Activated CD8-positive, alpha-beta memory T cell treated with anti-CD3 and anti-CD28 coated beads, Interleukin-2, amount 10 ng/mL, durations not matched to agents 7 days and 5 days (primary cell): Measurements from ENCODE around the gene NEK4. TPM values are rescaled to one million over a fixed set of nuclear protein-coding genes. Genes with fewer than 3 reads are reported as not detected.
"Not testable (repeated sequence)": the region's sequence is repeated elsewhere in the genome, so short reads cannot be mapped to it uniquely, and the experiment has no call there.

Source experiments
- ATAC-seq: fragments of 150-1000 bp; cut with Tn5 transposase; one replicate; pipeline ENCODE4 v1.10.0; 2021; ENCODE audit warnings: moderate library complexity
- CTCF ChIA-PET: fragments of 350-600 bp; sonication (Branson Sonifier 250); formaldehyde crosslinking; loops from one replicate; lab custom pipeline; 2021; ENCODE audit warnings: antibody characterized with exemption; lab: Charles Lee
- DNase-seq: peaks from one replicate; pipeline ENCODE4 v3.0.0-alpha.2; 2020
- H3K27ac Mint-ChIP-seq: one replicate; pipeline ENCODE4 v1.8.0; 2021; ENCODE audit warnings: mild to moderate bottlenecking, mixed read lengths
- H3K27me3 Mint-ChIP-seq: one replicate; pipeline ENCODE4 v1.8.0; 2021; ENCODE audit warnings: mixed read lengths
- H3K36me3 Mint-ChIP-seq: one replicate; pipeline ENCODE4 v1.8.0; 2021; ENCODE audit warnings: mild to moderate bottlenecking, mixed read lengths
- H3K4me1 Mint-ChIP-seq: one replicate; pipeline ENCODE4 v1.8.0; 2021; ENCODE audit warnings: mixed read lengths
- H3K4me3 Mint-ChIP-seq: one replicate; pipeline ENCODE4 v1.8.0; 2021; ENCODE audit warnings: mild to moderate bottlenecking, moderate library complexity, mixed read lengths
- H3K9me3 Mint-ChIP-seq: one replicate; pipeline ENCODE4 v1.8.0; 2022; ENCODE audit warnings: low read depth, mixed read lengths
- total RNA-seq, 2 experiments: library from RNA; stranded (reverse); gene quantifications; one replicate each; pipeline ENCODE4 v1.2.3, GENCODE V29; 2021

The NEK4 gene
- total RNA-seq, 2 experiments from 2014 or later, result 26.7 to 27.9 TPM

DNA sequence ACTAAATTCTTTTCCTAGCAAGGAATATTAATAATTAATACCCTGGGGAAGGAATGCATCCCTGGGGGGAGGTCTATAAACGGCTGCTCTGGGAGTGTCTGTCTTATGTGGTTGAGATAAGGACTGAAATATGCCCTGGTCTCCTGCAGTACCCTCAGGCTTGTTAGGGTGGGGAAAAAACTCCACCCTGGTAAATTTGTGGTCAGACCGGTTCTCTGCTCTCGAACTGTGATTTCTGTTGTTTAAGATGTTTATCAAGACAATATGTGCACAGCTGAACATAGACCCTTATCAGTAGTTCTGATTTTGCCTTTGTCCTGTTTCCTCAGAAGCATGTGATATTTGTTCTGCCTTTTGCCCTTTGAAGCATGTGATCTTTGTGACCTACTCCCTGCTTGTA is 42.0 kb downstream of the NEK4 start:
- peaks cover 30% of the 10 kb centered on the region for H3K9me3 Mint-ChIP-seq
- CTCF ChIA-PET, H3K4me1 Mint-ChIP-seq, DNase-seq, H3K4me3 Mint-ChIP-seq, ATAC-seq, H3K27me3 Mint-ChIP-seq, H3K27ac Mint-ChIP-seq: not testable (repeated sequence)
- peaks cover 54% of the 10 kb centered on the region for H3K36me3 Mint-ChIP-seq

DNA sequence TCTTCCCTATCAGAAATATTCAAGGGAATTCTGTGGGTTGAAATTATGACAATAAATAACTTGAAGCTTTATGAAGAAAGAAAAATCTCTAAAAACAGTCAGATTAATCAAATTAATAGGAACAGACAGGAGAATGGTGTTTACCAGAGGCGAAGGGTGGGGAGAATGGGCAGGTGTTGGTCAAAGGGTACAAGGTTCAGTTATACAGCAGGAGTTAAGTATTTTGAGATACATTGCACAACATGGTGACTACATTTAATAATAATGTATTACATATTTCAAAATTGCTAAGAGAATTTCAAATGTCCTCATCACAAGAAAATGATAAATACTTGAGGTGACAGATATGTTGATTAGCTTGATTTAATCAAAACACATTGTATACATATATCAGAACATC is 46.2 kb downstream of the NEK4 start:
- Mint-ChIP-seq H3K4me3 (no peak overlapping the region), H3K27me3 (no peaks in the 10 kb centered on the region), H3K4me1 (peaks cover 22% of the 10 kb centered on the region), H3K9me3 (peaks cover 9% of the 10 kb centered on the region), H3K36me3 (peaks cover 24% of the 10 kb centered on the region), H3K27ac (no peak overlapping the region)
- DNase-seq (no peak), ATAC-seq (no peak)
- CTCF ChIA-PET, result interaction anchor here (1.3 kb wide), 1 partner anchor 16 kb away, joined by 3 read pairs; no protein-coding TSS in a partner anchor

DNA sequence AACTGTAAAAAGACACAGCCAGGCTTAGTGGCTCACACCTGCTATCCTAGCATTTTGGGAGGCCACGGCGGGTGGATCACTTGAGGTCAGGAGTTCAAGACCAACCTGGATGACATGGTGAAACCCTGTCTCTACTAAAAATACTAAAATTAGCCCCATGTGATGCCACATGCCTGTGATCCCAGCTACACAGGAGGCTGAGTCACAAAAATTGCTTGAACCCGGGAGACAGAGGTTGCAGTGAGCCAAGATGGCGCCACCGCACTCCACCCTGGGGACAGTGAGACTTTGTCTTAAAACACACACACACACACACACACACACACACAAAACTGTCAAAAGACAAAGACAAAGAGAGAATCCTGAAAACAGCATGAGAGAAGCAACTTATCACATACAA is 46.8 kb downstream of the NEK4 start:
- Mint-ChIP-seq H3K27ac (no peak overlapping the region), H3K4me1 (peaks cover 22% of the 10 kb centered on the region), H3K4me3 (no peak overlapping the region), H3K9me3 (peaks cover 6% of the 10 kb centered on the region), H3K27me3 (no peaks in the 10 kb centered on the region), H3K36me3 (peaks cover 24% of the 10 kb centered on the region)
- ATAC-seq (no peak), DNase-seq (no peak)
- CTCF ChIA-PET, result no interaction called here

DNA sequence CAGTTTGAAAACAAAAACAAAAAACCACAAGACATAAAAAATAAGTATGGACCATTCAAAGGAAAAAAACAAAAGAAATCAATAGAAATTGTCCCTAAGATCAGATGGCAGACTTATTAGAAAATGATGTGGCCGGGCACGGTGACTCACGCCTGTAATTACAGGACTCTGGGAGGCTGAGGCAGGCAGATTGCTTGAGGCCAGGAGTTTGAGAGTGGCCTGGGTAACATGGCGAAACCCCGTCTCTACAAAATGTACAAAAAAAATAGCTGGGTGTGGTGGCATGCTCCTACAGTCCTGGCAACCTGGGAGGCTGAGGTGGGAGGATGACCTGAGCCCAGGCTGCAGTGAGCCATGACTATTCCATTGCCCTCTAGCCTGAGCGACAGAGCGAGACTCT is 48.2 kb downstream of the NEK4 start:
- CTCF ChIA-PET, result no interaction called here
- Mint-ChIP-seq H3K4me1 (peaks cover 25% of the 10 kb centered on the region), H3K36me3 (peaks cover 22% of the 10 kb centered on the region), H3K4me3 (no peak overlapping the region), H3K9me3 (peaks cover 2% of the 10 kb centered on the region), H3K27ac (no peak overlapping the region), H3K27me3 (no peaks in the 10 kb centered on the region)
- no peak for ATAC-seq
- no peak for DNase-seq

DNA sequence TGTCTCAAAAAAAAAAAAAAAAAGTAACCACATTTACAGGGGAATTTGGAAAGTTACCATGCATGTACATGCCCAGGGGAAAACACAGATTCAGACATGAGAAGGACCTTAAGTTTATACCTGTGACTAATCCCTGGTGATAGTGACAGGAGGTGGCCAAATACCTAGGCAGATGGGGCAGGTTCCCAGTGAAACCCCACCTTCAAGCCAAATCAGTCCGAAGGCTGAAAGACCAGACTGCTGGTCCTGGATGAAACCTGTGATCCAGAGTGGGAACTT is 49.1 kb downstream of the NEK4 start:
- peaks cover 19% of the 10 kb centered on the region for H3K36me3 Mint-ChIP-seq
- peaks cover 25% of the 10 kb centered on the region for H3K4me1 Mint-ChIP-seq
- peak overlapping the region; percentile 40 for H3K27ac Mint-ChIP-seq
- DNase-seq (no peak), ATAC-seq (no peak)
- no peak overlapping the region for H3K4me3 Mint-ChIP-seq
- peaks cover 2% of the 10 kb centered on the region for H3K9me3 Mint-ChIP-seq
- H3K27me3 Mint-ChIP-seq, result no peaks in the 10 kb centered on the region
- CTCF ChIA-PET, result interaction anchor here (1.0 kb wide), 1 partner anchor 22 kb away, joined by 3 read pairs; no protein-coding TSS in a partner anchor

DNA sequence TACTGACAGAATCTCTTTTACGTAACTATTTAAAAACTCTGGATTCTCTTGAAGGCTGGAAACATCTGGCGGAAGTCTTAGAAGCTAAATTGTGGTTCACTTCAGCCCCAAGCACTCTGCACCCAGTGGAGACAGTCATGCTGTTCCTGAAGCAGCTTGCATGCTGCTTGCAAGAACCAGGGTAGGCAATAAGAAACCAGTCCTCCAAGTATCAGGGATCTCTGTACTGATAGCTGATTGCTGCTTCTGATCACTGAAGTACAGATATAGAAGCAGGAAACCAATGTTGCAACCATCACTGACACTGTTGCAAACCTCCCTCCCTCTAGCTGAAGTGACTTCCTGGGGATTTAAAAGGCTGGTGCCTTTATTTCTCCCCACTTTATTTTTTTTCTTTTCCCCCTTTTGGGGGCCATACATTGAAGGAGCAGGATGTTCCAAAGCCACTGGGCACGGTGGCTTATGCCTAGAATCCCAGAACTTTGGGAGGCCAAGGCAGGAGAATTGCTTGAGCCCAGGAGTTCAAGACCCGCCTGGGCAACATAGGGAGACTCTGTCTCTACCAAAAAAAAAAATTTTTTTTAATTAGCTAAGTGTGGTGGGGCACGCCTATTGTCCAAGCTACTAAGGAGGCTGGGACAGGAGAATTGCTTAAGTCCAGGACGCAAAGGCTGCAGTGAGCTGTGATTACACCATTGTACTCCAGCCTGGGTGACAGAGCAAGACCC is 49.6 kb downstream of the NEK4 start:
- CTCF ChIA-PET, result interaction anchor here (1.0 to 1.8 kb wide), 4 partner anchors 13 to 174 kb away, joined by 3 to 9 read pairs (median 3); no protein-coding TSS in a partner anchor

DNA sequence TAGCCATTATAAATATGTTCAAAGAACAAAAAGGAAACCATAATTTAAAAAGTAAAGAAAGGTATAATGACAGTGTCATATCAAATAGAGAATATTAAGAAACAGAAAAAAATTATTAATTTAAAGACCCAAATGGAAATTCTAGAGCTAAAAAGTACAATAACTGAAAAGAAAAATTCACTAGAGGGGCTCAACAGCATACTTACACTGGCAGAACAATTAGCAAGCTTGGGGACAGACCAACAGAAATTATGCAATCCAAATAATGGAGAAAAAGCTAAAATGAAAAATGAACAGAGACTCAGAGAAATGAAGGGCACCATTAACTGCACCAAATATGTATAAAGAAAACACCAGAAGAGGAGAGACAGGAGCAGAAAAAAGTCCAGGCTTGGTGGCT is 51.1 kb downstream of the NEK4 start:
- Mint-ChIP-seq H3K27ac (no peak overlapping the region), H3K4me1 (peaks cover 25% of the 10 kb centered on the region), H3K4me3 (no peak overlapping the region), H3K9me3 (peaks cover 2% of the 10 kb centered on the region), H3K36me3 (peaks cover 16% of the 10 kb centered on the region), H3K27me3 (no peaks in the 10 kb centered on the region)
- DNase-seq (no peak), ATAC-seq (no peak)
- CTCF ChIA-PET, result interaction anchor here (1.5 to 1.8 kb wide), 3 partner anchors 12 to 119 kb away, joined by 3 to 9 read pairs (median 3); no protein-coding TSS in a partner anchor

More for the DNA sequence above, 49.6 kb downstream of the NEK4 start:
- Mint-ChIP-seq H3K36me3 (peaks cover 19% of the 10 kb centered on the region), H3K9me3 (peaks cover 2% of the 10 kb centered on the region), H3K27ac (peak overlapping the region; percentile 74), H3K4me3 (peak overlapping the region; percentile 14), H3K4me1 (peaks cover 25% of the 10 kb centered on the region), H3K27me3 (no peaks in the 10 kb centered on the region)
- DNase-seq, result peak; percentile 58
- ATAC-seq, result peak; percentile 82

DNA sequence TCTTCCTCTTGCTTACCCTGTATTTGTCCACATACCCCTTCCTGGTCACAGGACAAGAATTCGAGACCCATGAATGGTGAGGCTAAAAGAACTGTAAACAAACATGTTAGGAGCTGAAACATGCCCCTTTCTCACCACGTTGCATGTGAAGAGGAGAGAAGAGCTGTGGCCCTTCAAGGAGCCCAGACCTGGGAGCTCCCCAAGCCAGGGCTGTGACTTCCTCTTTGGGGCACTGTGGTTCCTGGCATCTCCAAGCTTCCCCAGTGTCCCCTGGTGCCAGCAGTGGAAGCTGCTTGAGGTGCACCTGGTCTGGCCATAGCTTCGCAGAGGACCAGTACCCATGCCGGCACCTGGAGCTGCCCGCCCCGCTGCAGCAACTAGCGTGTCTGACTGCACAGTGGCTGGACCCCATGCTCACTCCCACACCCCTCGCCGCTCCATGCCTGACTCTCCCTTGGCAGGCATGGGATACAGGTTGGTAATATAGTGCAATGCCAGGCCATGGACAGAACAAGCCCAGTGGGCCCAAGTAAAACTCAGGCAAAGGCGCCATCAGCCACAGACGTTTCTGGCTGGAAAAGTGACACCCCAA is 54.9 kb downstream of the NEK4 start:
- DNase-seq, result no peak
- no peaks in the 10 kb centered on the region for H3K27me3 Mint-ChIP-seq
- peaks cover 2% of the 10 kb centered on the region for H3K9me3 Mint-ChIP-seq
- H3K4me3 Mint-ChIP-seq, result no peak overlapping the region
- ATAC-seq, result no peak
- no peak overlapping the region for H3K27ac Mint-ChIP-seq
- peaks cover 13% of the 10 kb centered on the region for H3K4me1 Mint-ChIP-seq
- H3K36me3 Mint-ChIP-seq, result peaks cover 15% of the 10 kb centered on the region
- CTCF ChIA-PET, result no interaction called here

DNA sequence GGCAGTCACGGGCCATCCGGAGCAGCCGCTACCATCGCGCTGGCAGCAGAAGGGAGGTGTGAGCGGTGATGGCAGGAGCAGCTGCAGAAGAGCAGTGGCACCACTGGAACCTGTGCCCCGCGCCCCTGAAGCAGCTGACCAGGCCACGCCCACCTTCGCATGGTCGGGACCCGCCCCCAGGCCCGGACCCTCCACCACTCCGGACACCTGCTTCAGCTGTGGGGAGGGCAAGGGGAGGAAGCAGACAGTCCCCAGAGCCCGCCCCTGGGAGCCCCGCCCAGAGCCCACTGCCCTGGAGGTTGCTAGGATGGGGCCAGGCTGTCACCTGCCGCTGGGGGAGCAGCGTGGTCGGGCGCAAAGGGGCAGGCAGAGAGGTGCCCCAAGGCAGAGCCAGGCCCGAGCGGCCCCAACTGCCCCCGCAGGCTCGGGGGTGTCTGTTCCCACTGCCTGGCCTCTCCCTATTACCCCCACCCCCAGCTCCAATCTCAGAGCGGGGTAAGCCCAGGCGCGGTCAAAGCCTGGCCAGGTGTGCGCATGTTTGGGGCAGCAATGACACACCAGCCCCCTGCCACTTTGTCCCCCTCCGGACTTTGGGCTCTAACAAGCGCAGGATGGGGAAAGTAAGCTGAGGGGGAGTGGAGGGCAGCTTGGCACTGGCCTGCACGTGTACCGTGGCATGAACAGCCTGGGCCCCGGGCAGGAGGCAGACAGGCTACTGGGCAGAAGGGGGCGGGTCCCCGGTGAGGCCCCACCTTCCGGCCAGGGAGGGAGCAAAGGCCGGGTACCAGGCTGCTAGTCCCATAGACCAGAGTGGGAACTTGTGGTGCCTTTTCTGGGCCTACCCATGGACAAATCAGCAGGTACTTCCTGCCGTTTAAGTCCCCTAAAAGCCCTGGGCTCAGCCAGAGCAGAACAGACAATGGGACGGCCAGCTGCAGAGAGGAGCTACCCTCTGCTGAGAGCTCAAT is 56.1 kb downstream of the NEK4 start:
- Mint-ChIP-seq H3K4me3 (no peak overlapping the region), H3K9me3 (peaks cover under 1% of the 10 kb centered on the region), H3K4me1 (peaks cover 5% of the 10 kb centered on the region), H3K27me3 (no peaks in the 10 kb centered on the region), H3K27ac (no peak overlapping the region), H3K36me3 (peaks cover 15% of the 10 kb centered on the region)
- CTCF ChIA-PET, result no interaction called here
- no peak for ATAC-seq
- DNase-seq, result no peak

DNA sequence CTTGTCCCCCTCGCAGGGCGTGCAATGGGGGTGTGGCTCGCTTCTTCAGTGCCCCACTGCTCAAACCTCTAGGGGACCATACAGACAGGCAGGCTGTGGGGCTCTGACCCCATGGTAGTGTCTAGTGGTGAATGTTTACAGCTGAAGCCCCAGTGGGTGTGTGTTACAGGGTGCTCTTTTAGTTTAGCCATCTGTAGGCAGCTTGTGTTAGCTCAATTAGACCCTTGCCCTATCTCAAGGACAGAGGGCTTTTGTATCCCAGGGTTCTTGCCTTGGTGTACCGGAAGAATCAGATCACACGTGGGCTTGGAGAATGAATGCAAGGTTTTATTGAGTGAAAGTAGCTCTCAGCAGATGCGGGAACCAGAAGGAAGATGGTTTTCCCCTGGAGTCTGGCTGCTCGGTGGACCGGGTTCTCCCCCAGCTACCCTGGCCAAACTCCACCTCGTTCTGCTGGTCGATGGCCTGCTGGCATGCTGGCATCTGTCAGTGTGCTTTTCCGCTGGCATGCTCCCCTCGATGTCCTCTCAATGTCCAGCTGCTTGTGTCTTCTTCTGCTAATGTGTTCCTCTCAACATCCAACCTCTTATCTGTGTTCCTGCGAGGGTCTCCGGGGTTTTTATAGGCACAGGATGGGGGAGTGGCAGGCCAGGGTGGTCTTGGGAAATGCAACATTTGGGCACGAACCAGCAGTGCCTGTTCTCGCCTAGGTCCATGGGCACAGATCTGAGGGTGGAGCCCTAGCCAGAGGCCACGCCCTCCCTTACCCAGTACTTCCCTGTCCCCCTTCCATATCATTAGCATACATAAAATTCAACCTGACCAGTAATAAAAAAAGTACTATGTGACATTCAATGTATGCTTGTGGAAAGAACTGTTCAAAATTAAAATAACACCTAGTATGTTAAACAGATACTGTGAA is 58.2 kb downstream of the NEK4 start:
- peaks cover 11% of the 10 kb centered on the region for H3K4me1 Mint-ChIP-seq
- peaks cover 11% of the 10 kb centered on the region for H3K36me3 Mint-ChIP-seq
- no peak overlapping the region for H3K4me3 Mint-ChIP-seq
- DNase-seq (no peak), ATAC-seq (no peak)
- no peaks in the 10 kb centered on the region for H3K9me3 Mint-ChIP-seq
- no peaks in the 10 kb centered on the region for H3K27me3 Mint-ChIP-seq
- H3K27ac Mint-ChIP-seq, result peak overlapping the region; percentile 35
- CTCF ChIA-PET, result no interaction called here

DNA sequence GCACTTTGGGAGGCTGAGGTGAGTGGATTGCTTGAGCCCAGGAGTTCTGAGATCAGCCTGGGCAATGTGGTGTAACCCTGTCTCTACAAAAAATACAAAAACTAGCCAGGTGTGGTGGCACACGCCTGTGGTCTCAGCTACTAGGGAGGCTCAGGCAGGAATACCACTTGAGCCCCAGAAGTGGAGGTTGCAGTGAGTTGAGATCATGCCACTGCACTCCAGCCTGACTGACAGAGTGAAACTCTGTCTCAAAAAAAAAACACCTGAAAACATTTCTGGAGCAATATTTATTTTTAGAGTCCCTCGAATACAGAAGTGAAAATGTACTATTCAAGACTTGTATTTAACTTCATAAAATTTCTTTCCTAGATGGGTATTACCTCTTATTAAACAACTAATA is 60.2 kb downstream of the NEK4 start:
- Mint-ChIP-seq H3K9me3 (no peaks in the 10 kb centered on the region), H3K36me3 (peaks cover 12% of the 10 kb centered on the region), H3K27ac (no peak overlapping the region), H3K27me3 (no peaks in the 10 kb centered on the region), H3K4me3 (no peak overlapping the region), H3K4me1 (peaks cover 20% of the 10 kb centered on the region)
- CTCF ChIA-PET, result no interaction called here
- ATAC-seq (no peak), DNase-seq (no peak)

DNA sequence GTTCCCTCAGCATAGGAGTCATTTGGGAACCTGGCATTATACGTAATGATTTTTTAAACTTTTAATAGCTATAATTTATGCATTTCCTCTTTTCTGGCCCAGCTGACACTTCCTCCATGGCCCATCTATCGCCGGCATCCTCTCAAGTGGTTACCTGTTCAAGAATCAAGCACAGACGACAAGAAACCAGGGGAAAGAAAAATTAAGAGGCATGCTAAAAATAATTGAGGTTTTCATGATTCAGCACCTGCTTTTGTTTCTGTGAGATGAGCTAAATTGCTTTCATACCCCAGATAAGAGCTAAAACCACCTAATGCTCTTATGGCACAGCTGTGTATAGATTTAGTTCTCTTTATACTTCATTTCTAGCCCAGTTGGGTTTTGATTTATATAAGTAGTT is 63.2 kb downstream of the NEK4 start:
- H3K27ac Mint-ChIP-seq, result peak overlapping the region; percentile 67
- peaks cover 34% of the 10 kb centered on the region for H3K4me1 Mint-ChIP-seq
- no peaks in the 10 kb centered on the region for H3K9me3 Mint-ChIP-seq
- no peak for ATAC-seq
- no peaks in the 10 kb centered on the region for H3K27me3 Mint-ChIP-seq
- peak overlapping the region; percentile 95 for H3K4me3 Mint-ChIP-seq
- CTCF ChIA-PET, result interaction anchor here (2.1 kb wide), 1 partner anchor 13 kb away, joined by 9 read pairs; no protein-coding TSS in a partner anchor
- peaks cover 17% of the 10 kb centered on the region for H3K36me3 Mint-ChIP-seq
- no peak for DNase-seq
